K562 (cell line): ENCODE data around the gene KCNT1. TPM values are rescaled to one million over a fixed set of nuclear protein-coding genes. Genes with fewer than 3 reads are reported as not detected.

Experiments used
- ATAC-seq: fragments of 200-7000 bp; cut with Tn5 transposase; 3 replicates; pipeline ENCODE4 v1.9.1; 2020; ENCODE audit warnings: moderate library complexity
- BruUV-seq: library from RNA; stranded (reverse); fragments of 400-500 nt; replicated peaks from 2 replicates; lab custom pipeline; 2021; lab: Mats Ljungman, UMichigan
- CTCF ChIA-PET: fragments of 300-600 bp; formaldehyde crosslinking; extraction: SDS; loops from one replicate; lab custom pipeline; 2021; ENCODE audit warnings: low intra/inter-chr PET ratio; lab: Yijun Ruan, JAX
- POLR2A ChIA-PET: fragments of 300-600, 350-650 bp; sonication (Branson Sonifier 250); formaldehyde crosslinking; extraction: SDS; loops from one replicate; lab custom pipeline; 2021; ENCODE audit warnings: antibody characterized with exemption, inconsistent platforms; lab: Yijun Ruan, JAX
- DNase-seq, 4 experiments: peaks; one replicate each; pipeline versions ENCODE4 v3.0.0 to v3.0.0-alpha.2; 2011 to 2018; ENCODE audit warnings: low spot score in 3 of 4, mixed read lengths in 3 of 4; ENCODE audit errors: extremely low read depth in 1 of 4
- FAIRE-seq: peaks from 2 replicates; lab custom pipeline; 2011; peaks lifted over from hg19 to GRCh38; lab: Jason Lieb, UNC
- H2AFZ ChIP-seq: 2 replicates; pipeline ENCODE4 v1.6.0; 2011; ENCODE audit warnings: low read depth, low read length, control low read depth, inconsistent platforms
- H3K27ac ChIP-seq: fragments of 200-600 bp; 3 replicates; pipeline ENCODE4 v1.8.0; 2011; ENCODE audit warnings: low read depth, mild to moderate bottlenecking, control low read depth, inconsistent platforms, low read length, moderate library complexity, mixed read lengths; ENCODE audit errors: extremely low read depth
- H3K27me3 ChIP-seq, 2 experiments: fragments of 300-600 bp in 1 of 2; 2 replicates in 1 of 2; 3 replicates in 1 of 2; pipeline versions ENCODE4 v1.6.0 to v1.8.0; 2011; ENCODE audit warnings: inconsistent platforms in 2 of 2, low read length in 2 of 2, mild to moderate bottlenecking in 1 of 2, mixed read lengths in 1 of 2, moderate library complexity in 1 of 2; ENCODE audit not compliant: control insufficient read depth in 2 of 2, insufficient read depth in 2 of 2
- H3K36me3 ChIP-seq: fragments of 300-600 bp; 3 replicates; pipeline ENCODE4 v1.8.0; 2011; ENCODE audit warnings: mild to moderate bottlenecking, low read length, inconsistent platforms; ENCODE audit not compliant: control insufficient read depth, insufficient read depth
- H3K4me1 ChIP-seq, 2 experiments: fragments of 200-600 bp in 1 of 2; replicated peaks in 1 of 2; 2 replicates in 1 of 2; 3 replicates in 1 of 2; pipeline versions ENCODE4 v1.5.1 to v1.8.0; 2011; ENCODE audit warnings: inconsistent platforms in 2 of 2, low read length in 2 of 2, mild to moderate bottlenecking in 1 of 2, mixed read lengths in 1 of 2, moderate library complexity in 1 of 2; ENCODE audit not compliant: control insufficient read depth in 2 of 2, insufficient read depth in 2 of 2
- H3K4me2 ChIP-seq: 2 replicates; pipeline ENCODE4 v1.6.1; 2011; ENCODE audit warnings: low read length, control low read depth, inconsistent platforms, mixed read lengths; ENCODE audit not compliant: insufficient read depth
- H3K4me3 ChIP-seq: fragments of 200-600 bp; sonication (generic), shearing (Covaris generic); 2 replicates; pipeline ENCODE4 v1.5.1; 2016; ENCODE audit warnings: control low read depth, inconsistent platforms
- H3K79me2 ChIP-seq: fragments of 200-600 bp; 3 replicates; pipeline ENCODE4 v1.8.0; 2011; ENCODE audit warnings: low read length, inconsistent platforms; ENCODE audit not compliant: control insufficient read depth, insufficient read depth
- H3K9ac ChIP-seq, 2 experiments: 2 replicates each; pipeline versions ENCODE4 v1.6.0 to v1.6.1; 2011; ENCODE audit warnings: low read depth in 2 of 2, low read length in 2 of 2, control low read depth in 1 of 2, inconsistent platforms in 1 of 2, mild to moderate bottlenecking in 1 of 2, mixed read lengths in 1 of 2; ENCODE audit not compliant: insufficient read depth in 1 of 2
- H3K9me1 ChIP-seq: one replicate; pipeline ENCODE4 v1.6.0; 2011; ENCODE audit warnings: inconsistent platforms, mild to moderate bottlenecking, low read length, moderate library complexity; ENCODE audit not compliant: control insufficient read depth, insufficient read depth
- H3K9me3 ChIP-seq: replicated peaks from 2 replicates; pipeline ENCODE4 v1.5.1; 2011; ENCODE audit warnings: low read depth, low read length, inconsistent platforms; ENCODE audit not compliant: control insufficient read depth, insufficient read depth
- H4K20me1 ChIP-seq: replicated peaks from 2 replicates; pipeline ENCODE4 v1.6.1; 2011; ENCODE audit warnings: low read length, inconsistent platforms, mixed read lengths; ENCODE audit not compliant: control insufficient read depth, insufficient read depth
- CREB3 ChIP-seq: fragments of 450-650 bp; conservative IDR thresholded peaks from 2 replicates; pipeline ENCODE4 v1.6.1; 2016; ENCODE audit warnings: missing genetic modification characterization, low read depth, mild to moderate bottlenecking, missing compliant biosample characterization, moderate library complexity
- ELF4 ChIP-seq: fragments of 450-650 bp; formaldehyde crosslinking; IDR thresholded peaks from 2 replicates; pipeline ENCODE4 v1.4.0; 2022; ENCODE audit warnings: missing genetic modification characterization
- JUN ChIP-seq, 2 experiments: sonication (generic) in 1 of 2; formaldehyde crosslinking in 1 of 2; IDR thresholded peaks; 2 replicates each; pipeline versions ENCODE4 v1.6.1 to v1.8.0; 2012 to 2022; ENCODE audit warnings: borderline replicate concordance in 2 of 2, mild to moderate bottlenecking in 2 of 2, improper control_type of control experiment in 1 of 2, low read depth in 1 of 2, low read length in 1 of 2, missing genetic modification reagents in 1 of 2
- NCOA4 ChIP-seq: fragments of 450-650 bp; IDR thresholded peaks from 2 replicates; pipeline ENCODE4 v1.6.1; 2018; ENCODE audit warnings: mild to moderate bottlenecking; ENCODE audit not compliant: partially characterized antibody
- NR1H2 ChIP-seq: sonication (generic); formaldehyde crosslinking; IDR thresholded peaks from 2 replicates; pipeline ENCODE4 v1.4.0; 2020; ENCODE audit warnings: mild to moderate bottlenecking, missing genetic modification reagents
- RAD51 ChIP-seq: fragments of 450-650 bp; IDR thresholded peaks from 2 replicates; pipeline ENCODE4 v1.7.1; 2016; ENCODE audit warnings: low read depth, mild to moderate bottlenecking, borderline replicate concordance
- WGBS: fragments of 100-300 bp; shearing (Covaris generic); methylation state at CpG from one replicate; pipeline ENCODE4 v1.1.6; 2016; ENCODE audit warnings: low coverage, mixed read lengths; ENCODE audit not compliant: insufficient coverage; ENCODE audit errors: missing lambda C conversion rate; 5-methylcytosine and 5-hydroxymethylcytosine counted together
- in situ Hi-C: fragments of 300-500 bp; cut with MboI; formaldehyde crosslinking; loops from 4 replicates; pipeline ENCODE4 v1.15.0; 2018; ENCODE audit warnings: inconsistent platforms, mixed read lengths
- intact Hi-C: fragments of 100-400 bp; cut with micrococcal nuclease; formaldehyde crosslinking; loops from 2 replicates; pipeline ENCODE4 v1.14.2; 2022
- polyA plus RNA-seq, 8 experiments: library from polyadenylated mRNA; depleted of rRNA in 4 of 8; stranded (reverse) in 5 of 8; unstranded in 3 of 8; fragments of >200 nt; fragmentation: Nextera tagmentation in 2 of 8; fragmentation: Illumina TruSeq in 1 of 8; extraction: Ambion mirVana in 2 of 8; extraction: Trizol in 1 of 8; gene quantifications; 2 replicates each; pipeline versions ENCODE4 v1.2.1 to v1.2.3, GENCODE V29; 2011 to 2014; ENCODE audit warnings: inconsistent platforms in 1 of 8, missing spikeins in 1 of 8
- total RNA-seq, 7 experiments: library from RNA; depleted of rRNA in 6 of 7; stranded (reverse); fragments of >200 nt in 6 of 7; fragmentation: Illumina TruSeq in 2 of 7; extraction: Trizol in 2 of 7; gene quantifications; 2 replicates each; pipeline versions ENCODE4 v1.2.1 to v1.2.3, GENCODE V29; 2011 to 2021; ENCODE audit warnings: low replicate concordance in 1 of 7
- TF ChIP-seq, protein P1 (sequence below): sonication (generic); formaldehyde crosslinking; IDR thresholded peaks from 2 replicates; pipeline ENCODE4 v1.8.0; 2022; ENCODE audit warnings: mild to moderate bottlenecking, missing genetic modification reagents
- TF ChIP-seq, protein P2 (sequence below): fragments of 450-650 bp; formaldehyde crosslinking; IDR thresholded peaks from 2 replicates; pipeline ENCODE4 v1.4.0; 2020; ENCODE audit warnings: mild to moderate bottlenecking, moderate library complexity

Gene KCNT1
- total and polyA plus RNA-seq, 9 of the 15 experiments (the other 6 are each of a cell fraction or from before 2014, with no cell fraction given): 0.05 TPM; not detected in 8

DNA sequence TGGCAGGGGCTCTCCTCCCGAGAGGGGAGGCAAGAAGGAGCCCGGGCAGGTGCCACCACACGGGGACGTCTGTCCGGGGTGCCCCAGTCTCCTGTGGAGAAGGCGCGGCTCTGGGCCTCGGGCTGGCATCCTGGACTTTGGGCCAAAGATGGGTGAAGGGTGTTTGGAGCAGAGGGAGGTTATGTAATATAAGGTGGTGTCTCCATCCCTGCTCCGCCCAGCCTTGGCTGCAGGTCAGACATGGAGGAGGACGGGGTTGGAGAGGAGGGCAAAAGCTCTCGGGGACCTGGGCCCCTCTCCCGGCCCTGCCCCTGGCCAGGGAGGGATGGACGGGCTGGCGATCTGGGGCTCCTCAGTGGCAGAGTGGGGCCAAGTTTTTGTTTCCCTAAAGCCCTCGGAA, 1.5 kb upstream of the KCNT1 start:
- Histone ChIP-seq H3K27ac (no peak overlapping the region), H3K9me3 (no peaks in the 10 kb centered on the region), H3K4me3 (no peak overlapping the region), H3K9ac (no peak overlapping the region), H3K9me1 (no peaks in the 10 kb centered on the region), H3K79me2 (no peaks in the 10 kb centered on the region), H3K4me2 (no peak overlapping the region), H3K36me3 (no peaks in the 10 kb centered on the region), H3K4me1 (peaks cover 0 to 57% of the 10 kb centered on the region in 2 experiments; a peak in 2 of 5 replicates), H2AFZ (no peak overlapping the region)
- FAIRE-seq (no peak), DNase-seq (no peak), ATAC-seq (no peak)
- in situ Hi-C loops: no loop called here
- CTCF ChIA-PET: no interaction called here
- 4% methylated on average over 10 of the region's 15 CpGs for WGBS
- TF ChIP-seq ELF4: no peak
- no peak for TF ChIP-seq NCOA4
- TF ChIP-seq, protein P1, sequence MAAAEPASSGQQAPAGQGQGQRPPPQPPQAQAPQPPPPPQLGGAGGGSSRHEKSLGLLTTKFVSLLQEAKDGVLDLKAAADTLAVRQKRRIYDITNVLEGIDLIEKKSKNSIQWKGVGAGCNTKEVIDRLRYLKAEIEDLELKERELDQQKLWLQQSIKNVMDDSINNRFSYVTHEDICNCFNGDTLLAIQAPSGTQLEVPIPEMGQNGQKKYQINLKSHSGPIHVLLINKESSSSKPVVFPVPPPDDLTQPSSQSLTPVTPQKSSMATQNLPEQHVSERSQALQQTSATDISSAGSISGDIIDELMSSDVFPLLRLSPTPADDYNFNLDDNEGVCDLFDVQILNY (CRISPR knock-in tag): no peak
- TF ChIP-seq RAD51: no peak
- TF ChIP-seq JUN (IDR thresholded peaks at IDR 0.05; ENCODE audit: borderline replicate concordance, low read depth, low read length): no peak
- no peak for TF ChIP-seq JUN (CRISPR knock-in tag; IDR thresholded peaks at IDR 0.05; ENCODE audit: borderline replicate concordance)
- TF ChIP-seq CREB3 (tag): no peak
- TF ChIP-seq, protein P2, sequence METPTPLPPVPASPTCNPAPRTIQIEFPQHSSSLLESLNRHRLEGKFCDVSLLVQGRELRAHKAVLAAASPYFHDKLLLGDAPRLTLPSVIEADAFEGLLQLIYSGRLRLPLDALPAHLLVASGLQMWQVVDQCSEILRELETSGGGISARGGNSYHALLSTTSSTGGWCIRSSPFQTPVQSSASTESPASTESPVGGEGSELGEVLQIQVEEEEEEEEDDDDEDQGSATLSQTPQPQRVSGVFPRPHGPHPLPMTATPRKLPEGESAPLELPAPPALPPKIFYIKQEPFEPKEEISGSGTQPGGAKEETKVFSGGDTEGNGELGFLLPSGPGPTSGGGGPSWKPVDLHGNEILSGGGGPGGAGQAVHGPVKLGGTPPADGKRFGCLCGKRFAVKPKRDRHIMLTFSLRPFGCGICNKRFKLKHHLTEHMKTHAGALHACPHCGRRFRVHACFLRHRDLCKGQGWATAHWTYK: no peak
- no peak for TF ChIP-seq NR1H2
- TF ChIP-seq, all 486 proteins: peak for 0
- intact Hi-C loops: loop anchor here (10.0 kb wide), 1 partner anchor 94 kb away; no protein-coding TSS in a partner anchor
- Histone ChIP-seq H4K20me1 (peaks cover 7% of the 10 kb centered on the region; the same call in 1 of the 2 replicates), H3K27me3 (peaks cover 8 to 38% of the 10 kb centered on the region in 2 experiments; a peak in 4 of 5 replicates)
- POLR2A ChIA-PET: interaction anchor here (0.5 to 0.8 kb wide), 2 partner anchors 82 to 408 kb away, joined by 3 read pairs; no protein-coding TSS in a partner anchor
- no TSS peak for BruUV-seq
